ENCODE results near the gene RCOR1. TPM values are rescaled to one million over a fixed set of nuclear protein-coding genes. Genes with fewer than 3 reads are reported as not detected.

The RCOR1 gene
- total and polyA plus RNA-seq, 2 of the 8 experiments (the other 6 are each of a cell fraction or from before 2014, with no cell fraction given) = 12.3 to 26.3 TPM

GRCh38 chr14:102768223-102769048 lies 176.0 kb downstream of the RCOR1 start (continued):
- TF ChIP-seq CHD7 (IDR thresholded peaks at IDR 0.05; ENCODE audit: insufficient replicate concordance, low read length) (no peak), TAF7 (optimal IDR thresholded peaks at IDR 0.05; ENCODE audit: borderline replicate concordance, low read depth, low read length) (no peak), TAF1 (IDR thresholded peaks at IDR 0.05; ENCODE audit: low read depth, low read length) (no peak), ATF3 (IDR thresholded peaks at IDR 0.05; ENCODE audit: insufficient read depth, low read depth, low read length) (no peak)
